Fibroblast of skin of right quadriceps (primary cell): ENCODE data around the gene FAM120B.
A peak's percentile ranks its signal among the peaks of the same experiment; 100 is the strongest.
"Not testable (repeated sequence)": the region's sequence is repeated elsewhere in the genome, so short reads cannot be mapped to it uniquely, and the experiment has no call there.

Experiments used
- DNase-seq: peaks from one replicate; pipeline ENCODE4 v3.0.0-alpha.2; 2013

FAM120B gene, protein sequence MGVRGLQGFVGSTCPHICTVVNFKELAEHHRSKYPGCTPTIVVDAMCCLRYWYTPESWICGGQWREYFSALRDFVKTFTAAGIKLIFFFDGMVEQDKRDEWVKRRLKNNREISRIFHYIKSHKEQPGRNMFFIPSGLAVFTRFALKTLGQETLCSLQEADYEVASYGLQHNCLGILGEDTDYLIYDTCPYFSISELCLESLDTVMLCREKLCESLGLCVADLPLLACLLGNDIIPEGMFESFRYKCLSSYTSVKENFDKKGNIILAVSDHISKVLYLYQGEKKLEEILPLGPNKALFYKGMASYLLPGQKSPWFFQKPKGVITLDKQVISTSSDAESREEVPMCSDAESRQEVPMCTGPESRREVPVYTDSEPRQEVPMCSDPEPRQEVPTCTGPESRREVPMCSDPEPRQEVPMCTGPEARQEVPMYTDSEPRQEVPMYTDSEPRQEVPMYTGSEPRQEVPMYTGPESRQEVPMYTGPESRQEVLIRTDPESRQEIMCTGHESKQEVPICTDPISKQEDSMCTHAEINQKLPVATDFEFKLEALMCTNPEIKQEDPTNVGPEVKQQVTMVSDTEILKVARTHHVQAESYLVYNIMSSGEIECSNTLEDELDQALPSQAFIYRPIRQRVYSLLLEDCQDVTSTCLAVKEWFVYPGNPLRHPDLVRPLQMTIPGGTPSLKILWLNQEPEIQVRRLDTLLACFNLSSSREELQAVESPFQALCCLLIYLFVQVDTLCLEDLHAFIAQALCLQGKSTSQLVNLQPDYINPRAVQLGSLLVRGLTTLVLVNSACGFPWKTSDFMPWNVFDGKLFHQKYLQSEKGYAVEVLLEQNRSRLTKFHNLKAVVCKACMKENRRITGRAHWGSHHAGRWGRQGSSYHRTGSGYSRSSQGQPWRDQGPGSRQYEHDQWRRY

DNA sequence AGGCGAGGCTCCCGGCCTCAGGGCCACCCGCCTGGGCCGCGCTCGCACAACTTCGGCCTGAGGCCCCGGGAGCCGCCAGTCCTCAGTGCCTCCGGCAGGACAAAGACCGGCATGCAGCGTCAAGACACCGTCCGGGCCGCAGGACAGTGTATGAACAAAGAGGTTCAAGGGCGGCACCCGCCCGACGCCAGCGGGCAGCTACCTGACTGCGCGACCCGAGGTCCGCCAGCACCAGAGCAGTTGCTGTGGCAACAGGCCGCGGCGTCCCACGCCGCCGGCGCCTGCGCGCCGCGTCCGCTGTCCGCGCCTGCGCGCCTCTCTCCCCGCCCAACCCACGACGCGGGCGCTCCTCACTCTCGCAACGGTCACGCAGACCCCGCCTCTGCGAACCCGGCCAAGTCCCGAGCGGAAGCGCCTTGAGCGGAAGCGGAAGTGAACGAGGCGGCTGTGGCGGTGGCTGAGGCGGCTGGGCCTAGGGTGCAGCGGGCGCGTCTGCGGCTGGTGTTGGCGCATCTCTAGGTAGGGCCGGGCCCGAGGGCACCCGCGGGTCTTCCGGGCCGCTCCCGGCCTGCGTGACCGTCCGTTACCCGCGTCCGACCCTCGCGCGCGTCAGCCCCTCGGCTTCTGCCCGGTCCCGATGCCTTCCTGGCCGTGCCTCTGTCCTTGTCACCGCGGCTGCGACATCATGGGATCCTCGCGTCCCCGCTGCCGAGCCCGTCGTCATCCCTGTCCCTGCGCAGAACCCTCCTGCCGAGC is at the start of gene FAM120B:
FAM120B (plus strand) TSS at position 435 of the 756 bp plus-strand sequence. CDS start 10,633 bp downstream, outside the sequence.
- peak; percentile 94 for DNase-seq

DNA sequence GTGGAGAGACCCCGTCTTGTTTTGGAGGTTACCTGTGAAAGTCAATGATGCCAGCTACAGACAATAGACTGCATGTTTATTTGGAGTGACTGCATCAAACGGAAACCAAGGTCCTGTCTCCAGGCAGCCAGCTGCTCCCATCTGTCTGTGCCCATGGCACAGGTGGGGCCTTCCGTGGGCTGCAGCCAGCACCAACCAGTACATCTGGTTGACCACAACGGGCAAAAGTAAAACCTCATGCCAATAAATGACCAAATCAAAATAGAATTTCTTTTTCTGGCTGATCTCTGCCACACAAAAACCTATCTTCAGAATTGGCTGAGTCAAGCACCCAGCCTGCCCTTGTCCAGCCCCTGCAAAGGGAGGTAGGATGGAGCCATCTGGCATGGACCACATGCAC is 49.2 kb upstream of the FAM120B start:
- DNase-seq: no peak

DNA sequence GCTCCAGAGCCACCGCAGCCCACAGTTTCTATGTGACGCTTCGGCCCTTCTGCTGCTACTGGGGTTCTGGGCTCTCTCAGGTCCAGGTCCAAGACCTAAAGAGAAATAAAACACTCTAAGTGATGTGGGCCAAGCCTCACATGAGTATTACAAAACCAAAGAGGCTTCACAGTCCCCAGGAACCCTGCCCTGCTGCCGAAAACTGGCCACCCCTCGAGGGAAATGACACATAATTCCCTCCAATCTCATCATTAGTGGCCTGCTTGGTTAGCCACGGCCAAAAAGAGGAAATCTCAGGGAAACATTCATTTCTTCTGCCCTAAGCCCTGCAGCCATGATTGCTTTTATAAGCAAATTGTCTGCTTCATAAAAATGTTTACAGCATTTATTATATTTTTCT is 48.2 kb upstream of the FAM120B start:
- DNase-seq: no peak

DNA sequence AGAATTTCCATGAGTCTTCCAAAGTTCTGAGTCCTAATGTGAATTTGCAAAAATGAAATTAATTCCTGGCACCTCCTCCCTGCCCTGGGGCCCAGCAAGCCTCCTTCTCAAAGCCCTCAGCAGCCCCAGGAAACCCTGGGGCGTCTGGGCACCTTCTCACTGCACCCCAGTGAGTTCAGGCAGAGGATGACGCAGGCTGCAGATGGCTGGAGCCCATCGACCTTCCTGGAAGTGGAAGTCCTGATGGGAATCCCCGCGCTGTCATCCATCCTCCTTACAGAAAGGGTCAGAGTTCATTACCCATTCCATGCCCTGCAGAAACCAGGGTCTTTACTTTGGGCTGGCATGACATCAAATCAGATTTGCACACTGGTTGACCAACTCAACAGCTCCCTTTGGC is 47.3 kb upstream of the FAM120B start:
- DNase-seq: no peak

DNA sequence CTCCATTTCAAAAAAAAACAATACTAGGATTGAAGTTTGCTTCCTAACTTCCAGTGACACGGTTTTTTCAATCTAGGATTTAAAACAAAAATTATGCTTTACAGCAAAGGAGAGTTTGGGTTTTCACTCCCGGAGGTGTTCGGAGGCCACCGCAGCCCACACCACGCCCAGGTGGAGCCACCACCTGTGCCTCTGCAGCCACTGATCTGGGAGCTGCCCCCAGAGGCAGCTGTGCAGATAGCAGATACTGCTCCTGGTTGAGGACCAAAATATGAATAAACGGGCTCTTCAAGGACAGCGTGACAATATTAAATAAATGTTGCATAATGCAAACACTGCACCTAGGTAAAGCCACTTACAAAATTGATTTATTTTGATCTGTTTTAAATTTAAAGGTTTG is 45.9 kb upstream of the FAM120B start:
- no peak for DNase-seq

DNA sequence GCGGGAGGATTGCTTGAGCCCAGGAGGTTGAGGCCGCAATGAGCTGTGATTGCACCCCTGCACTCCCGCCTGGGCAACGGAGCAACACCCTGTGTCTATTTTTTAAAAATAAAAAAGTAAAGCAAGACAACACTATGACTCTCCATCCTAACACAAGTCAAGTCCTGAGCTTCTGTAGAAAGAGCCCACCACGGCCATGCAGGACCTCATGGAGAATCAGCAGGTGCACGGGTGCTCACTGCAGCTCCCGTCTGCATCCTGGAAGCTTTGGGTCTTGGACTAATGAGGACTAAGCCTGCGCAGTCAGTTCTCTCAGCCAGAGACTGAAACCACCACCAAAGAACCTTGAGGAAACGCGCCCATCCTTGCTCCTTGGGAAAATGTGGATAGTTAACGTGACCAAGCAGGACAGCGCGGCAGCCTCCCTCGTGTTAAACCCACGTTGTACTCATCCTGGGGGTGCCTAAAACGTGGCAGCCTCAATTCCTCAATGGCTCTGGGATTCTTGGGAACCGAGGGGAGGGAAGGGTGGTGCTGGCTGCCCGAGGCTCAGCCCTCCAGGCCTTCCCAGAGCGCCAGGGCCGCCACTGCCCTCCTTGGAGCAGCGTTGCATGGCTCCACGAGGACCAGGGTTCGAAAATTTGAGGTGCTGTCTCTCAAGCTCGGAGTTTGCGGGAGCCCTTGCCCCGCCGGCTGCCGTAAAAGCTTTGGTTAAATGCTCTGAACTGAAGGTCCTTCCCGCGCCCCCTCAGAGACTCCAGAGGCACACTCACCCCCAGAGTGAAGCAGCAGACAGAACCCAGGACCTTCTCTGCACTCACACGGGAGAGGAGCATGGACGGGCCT is 44.7 kb upstream of the FAM120B start:
- DNase-seq: no peak

DNA sequence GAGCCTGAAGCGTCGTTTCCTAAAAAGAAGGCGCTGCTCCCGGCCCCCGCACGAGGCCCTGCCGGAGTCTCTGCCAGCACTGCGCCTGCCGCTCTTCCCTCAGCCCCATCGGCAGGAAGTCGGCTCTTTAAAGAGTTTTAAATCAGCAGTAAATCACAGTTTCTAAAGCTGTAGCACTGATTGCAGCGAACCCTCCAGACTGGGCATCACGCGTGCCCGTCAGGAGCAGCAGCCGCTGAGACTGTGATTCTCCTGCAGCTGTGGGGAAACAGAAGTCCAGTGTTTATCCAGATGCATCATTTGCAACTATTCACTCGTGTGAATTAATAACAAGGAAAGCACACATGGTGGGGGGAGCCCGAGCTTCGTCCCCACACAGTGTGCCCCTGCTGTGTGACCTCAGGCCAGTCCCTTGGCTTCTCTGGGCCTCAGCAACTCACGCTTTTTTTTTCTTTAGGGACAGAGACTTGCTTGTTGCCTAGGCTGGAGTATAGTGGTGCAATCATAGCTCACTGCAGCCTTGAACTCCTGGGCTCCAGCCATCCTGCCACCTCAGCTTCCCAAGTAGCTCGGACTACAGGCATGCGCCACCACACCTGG is 44.0 kb upstream of the FAM120B start:
- DNase-seq: no peak

DNA sequence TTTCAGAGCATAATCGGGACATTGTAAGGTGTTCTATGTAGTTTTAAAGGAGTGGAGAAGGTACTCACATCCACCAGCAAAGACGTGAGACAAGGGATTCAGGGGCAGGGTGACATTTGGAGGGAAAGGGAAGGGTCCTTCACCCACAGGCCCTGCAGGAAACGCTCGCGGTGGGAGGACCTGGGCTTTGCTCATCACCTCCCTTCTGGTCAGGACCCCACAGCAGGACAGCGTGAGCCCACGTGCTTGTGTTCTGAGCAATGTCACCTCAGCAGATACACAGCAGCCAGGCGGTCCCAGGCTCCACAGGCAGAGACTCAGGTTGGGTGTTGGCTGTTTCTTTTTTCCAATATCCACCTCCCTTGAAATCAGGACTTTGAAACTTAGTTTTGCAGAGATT is 43.1 kb upstream of the FAM120B start:
- DNase-seq: no peak

DNA sequence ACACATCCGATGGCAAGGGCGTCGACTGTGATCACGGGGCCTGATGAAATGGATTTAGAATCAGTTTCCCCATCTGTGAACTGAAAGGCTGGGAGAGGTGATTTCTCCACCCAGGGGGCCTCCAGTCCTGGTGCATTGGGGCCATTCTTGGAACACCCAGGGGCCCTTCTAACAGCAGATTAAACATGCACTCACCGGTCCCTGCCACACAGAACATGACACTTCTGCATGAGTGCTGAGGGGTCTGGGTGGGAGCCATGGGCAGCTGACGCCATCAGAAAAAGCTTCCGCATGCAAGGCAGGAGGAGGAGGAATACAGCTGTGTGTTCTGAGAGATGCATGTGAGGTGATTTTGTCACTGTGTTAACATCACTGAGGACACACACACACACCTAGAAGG is 42.5 kb upstream of the FAM120B start:
- no peak for DNase-seq

DNA sequence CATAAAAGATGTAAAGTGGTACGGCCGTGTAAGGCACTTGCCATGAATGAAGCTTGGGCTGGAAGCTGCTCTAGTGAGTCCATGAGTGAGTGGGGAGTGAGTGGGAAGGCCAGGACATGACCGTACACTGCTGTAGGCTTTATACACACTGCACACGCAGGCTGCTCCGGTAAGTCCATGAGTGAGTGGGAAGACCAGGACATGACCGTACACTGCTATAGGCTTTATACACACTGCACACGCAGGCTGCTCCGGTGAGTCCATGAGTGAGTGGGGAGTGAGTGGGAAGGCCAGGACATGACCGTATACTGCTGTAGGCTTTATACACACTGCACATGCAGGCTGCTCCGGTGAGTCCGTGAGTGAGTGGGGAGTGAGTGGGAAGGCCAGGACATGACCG is 41.9 kb upstream of the FAM120B start:
- not testable (repeated sequence) for DNase-seq

DNA sequence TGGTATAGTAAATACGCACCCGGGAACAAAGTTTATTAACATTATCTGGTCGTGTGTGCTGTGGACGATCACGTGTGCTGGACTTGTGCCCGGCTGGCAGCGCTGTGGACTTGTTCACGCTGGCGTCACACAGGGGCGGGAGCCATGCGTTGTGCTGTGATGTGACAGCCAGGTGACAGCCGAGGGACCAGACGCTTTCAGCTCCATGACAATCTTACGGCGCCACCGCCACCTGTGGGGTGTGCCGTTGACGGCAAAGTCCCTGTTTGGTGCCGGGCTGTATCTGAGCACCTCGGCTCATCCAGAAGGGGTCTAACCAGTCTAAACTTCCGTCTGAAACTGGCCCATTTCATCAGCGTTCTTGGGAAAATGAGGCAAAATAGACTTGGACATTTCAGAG is 40.9 kb upstream of the FAM120B start:
- DNase-seq: no peak

DNA sequence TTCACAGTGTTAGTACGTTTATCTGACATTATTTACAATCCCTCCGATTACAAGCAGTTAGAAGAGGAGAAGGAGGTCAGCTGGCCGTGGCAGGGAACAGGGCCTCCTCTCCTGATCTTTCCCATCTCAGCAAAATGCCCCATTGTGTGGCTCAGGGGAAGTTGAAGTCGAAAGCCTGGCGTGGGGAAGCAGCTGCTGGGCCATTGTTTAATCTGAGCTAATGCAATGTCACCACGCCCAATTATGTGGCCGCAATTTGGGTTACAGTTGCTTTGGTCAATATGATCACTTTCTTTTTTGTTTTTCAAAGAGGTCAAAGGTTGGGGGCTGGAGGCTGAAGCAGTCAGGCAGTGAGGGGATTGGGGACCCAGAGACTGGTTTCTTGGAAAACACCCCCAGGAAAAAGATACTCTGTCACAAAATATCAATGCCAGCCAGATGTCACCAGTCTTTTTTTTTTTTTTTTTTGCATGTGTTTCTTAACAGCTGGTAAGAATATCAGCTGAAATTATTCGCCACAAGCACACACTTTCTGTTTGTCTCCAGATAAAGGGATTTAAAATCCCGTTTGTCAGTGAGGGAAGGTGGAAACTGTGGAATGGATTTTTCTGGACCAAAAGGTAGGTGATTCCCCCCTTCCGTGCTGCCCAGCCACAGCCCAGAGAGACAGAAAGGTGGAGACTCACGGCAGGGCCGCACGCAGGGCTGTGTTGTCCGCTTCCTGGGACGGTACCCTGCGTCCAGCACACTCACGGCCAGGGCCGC is 40.3 kb upstream of the FAM120B start:
- no peak for DNase-seq

DNA sequence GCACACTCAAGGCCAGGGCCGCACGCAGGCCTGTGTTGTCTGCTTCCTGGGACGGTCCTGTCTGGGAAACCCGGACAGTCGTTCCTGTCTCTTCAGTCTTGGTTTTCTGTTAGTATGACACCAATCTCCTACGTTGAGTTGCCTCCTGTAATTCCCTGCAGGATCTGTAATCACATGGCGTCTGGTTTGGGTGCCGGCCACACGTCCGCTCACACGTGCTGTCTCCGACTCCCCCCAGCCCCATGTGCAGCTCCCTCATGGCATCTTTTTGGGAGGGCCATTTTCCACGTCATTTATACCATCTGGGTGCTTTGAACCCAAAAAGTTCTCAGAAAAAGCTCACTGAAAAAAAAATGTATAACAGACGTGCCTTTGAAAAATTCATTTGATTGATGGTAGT is 38.9 kb upstream of the FAM120B start:
- DNase-seq: no peak

DNA sequence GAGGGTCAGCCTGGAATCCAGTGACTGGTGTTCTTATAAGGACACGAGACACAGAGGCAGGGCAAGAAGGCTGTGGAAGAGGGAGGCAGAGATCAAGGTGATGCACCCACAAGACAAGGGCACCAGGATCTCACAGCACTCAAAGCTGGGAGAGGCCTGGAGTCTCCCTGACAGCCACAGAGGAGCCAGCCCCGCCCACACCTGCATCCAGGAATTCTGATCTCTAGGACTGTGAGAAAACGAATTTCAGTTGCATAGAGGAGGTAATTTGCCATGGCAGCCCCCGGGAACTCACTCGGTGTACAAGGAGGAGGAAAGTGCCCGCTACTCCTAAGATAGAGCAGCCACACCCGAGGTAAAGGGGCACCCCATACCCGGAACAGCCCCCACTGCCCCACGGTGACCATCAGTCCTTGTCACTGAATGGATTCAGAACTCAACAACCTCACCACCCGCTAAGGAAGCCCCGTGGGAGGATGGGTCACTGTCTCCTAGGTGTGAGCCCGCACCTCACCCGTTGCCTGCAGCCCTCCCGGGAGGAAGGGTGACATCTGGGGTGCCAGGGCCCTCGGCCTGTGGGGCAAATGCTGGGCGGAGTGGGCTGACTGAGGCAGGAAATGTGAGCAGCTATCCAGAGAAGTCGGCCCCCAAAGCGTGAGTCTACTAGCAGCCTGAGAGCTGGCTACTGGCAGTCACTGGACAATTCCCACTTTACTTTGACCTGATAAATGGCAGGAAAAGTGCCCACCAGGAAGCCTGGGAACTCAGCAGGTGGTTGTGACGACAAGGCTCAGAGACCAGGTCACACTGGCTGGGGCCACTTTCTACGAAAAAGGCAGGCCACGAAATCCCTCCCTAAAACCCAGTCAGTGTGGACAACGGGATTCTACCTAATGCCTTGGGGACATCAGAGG is 38.1 kb upstream of the FAM120B start:
- DNase-seq: no peak

DNA sequence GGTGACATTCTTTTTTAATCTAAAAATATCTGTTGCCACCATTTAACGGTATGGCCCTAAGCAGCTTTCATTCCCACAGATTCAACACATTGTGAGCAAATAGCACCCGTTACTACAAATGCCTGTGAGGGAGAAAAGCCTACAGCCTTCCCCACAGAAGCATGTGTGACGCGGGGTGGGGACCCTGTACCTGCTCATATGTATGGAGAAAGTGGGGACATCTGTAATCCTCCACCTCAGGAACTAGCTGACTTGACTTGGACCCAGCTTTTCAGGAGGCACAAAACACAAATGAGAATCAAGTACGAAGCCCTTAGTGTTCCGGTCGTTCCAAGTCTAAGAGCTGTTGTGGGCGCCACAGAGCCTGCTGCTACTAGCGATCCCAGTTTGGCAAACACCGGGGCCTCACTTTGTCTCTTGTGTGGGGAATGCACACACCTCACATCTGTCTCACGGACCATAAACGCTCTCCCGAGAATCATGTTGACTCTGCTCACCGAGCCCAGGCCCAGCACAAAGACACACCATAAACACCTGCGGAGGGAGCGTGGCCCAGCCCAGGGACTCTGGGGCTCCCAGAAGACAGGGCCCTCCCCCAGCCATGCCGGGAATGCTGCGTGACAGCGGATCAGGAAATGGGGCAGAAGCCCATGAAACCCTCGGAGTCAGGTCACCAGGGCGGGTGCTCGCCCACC is 37.3 kb upstream of the FAM120B start:
- DNase-seq: no peak

DNA sequence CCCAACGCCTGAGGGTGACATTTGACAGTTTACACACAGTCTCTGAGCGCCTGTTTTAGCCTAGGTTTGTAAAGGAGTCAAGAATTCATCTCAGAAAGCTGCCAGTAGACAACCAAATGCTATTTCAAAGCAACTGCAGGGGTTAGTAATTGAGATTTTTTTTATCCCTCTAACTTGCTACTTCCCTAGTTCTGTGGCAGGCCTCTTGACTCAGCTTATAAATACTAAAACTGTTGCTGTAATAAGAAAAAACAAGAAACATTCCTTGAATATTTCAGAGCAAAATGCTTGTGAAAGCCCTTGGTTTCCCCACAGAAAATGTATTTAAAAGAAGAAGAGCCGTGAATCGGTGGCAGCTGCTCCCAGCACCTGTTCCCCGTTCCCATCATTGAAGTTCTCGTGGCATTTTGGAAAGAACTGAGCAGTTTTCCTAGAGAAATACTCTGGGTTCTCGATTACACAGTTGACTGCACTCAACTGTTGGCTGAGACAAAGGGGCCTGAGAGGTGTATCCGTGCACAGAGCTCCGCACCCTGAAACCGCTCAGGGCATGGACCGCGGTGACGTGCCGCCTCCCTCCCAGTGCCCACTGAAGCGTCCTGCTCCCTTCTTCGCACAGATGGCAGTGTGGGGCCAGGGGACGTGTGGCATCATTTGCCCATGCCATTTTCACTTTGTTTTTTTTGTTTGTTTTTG is 36.6 kb upstream of the FAM120B start:
- DNase-seq: no peak

DNA sequence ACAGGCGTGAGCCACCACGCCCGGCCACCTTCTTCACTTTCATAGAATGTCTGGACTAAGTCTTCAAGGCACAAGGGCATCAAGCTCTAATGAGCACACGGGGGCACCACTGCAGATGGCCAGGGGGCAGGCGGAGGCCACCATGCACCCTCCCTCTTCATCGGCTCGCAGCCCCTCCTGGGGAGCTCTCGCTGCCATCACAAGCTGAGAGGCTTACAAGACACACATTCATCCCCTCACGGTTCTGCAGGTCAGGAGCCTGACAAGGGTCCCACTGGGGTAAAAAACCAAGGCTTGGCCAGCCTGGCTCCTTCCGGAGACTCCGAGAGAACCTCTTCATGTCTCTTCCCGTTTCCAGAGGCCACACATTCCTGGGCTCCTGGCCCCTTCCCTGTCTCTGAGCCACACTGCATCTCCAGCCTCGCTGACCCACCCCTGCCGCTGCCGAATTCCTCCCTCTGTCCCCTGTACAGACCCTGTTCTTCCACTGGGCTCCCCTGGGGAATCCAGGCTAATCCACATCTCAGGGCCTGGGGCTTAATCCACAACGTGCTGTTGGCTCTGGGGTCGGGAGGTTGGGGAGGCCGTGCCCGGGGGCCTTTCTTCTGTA is 35.5 kb upstream of the FAM120B start:
- no peak for DNase-seq

DNA sequence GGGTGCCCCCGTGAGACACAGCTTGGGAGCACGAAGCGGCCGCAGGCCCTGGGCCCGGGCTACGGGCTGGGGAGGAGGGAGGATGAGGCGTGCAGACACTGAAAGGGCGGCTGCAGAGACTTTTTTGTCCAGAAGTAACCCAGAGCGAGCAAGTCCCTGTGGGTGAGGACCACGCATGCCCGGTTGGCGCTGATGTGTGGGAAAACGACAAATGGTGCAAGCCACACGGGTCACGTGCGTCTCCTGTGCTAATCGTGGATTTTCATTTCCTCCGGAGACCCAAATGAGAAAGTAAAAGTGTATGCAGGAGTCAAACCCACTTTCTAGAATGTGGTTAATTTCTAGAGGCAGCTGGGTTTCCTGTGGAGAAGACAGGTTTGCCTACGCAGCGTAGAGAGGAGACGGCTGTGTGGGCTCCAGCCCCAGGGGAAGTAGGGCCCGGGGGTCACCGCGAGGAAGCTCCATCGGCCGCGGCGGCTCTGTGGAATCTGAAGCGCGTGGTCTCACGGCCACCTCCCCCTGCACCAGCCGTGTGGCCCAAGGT is 34.7 kb upstream of the FAM120B start:
- DNase-seq: no peak
